Lung (tissue), 12 donors: ENCODE data around the gene DNAJC30. TPM values are rescaled to one million over a fixed set of nuclear protein-coding genes. Genes with fewer than 3 reads are reported as not detected.

Experiments
- ATAC-seq: fragments of 200-7000 bp; cut with Tn5 transposase; one replicate; pipeline ENCODE4 v1.9.1; 2020; ENCODE audit warnings: moderate number of reproducible peaks; ENCODE audit not compliant: insufficient read depth, low FRiP score
- DNase-seq, 3 donors: peaks; one replicate each; pipeline ENCODE4 v3.0.0-alpha.2; 2013 to 2017
- H3K27ac ChIP-seq, 2 donors: one replicate each; pipeline ENCODE4 v1.5.1; 2013; ENCODE audit warnings: mild to moderate bottlenecking in 2 of 2, moderate library complexity in 2 of 2, control low read depth in 1 of 2, inconsistent platforms in 1 of 2, low read depth in 1 of 2, low read length in 1 of 2
- H3K27me3 ChIP-seq, 3 donors: one replicate each; pipeline ENCODE4 v1.5.1; 2013; ENCODE audit warnings: low read length in 2 of 3; ENCODE audit not compliant: control insufficient read depth in 3 of 3, insufficient read depth in 3 of 3
- H3K36me3 ChIP-seq, 4 donors: one replicate each; pipeline ENCODE4 v1.5.1; 2013; ENCODE audit warnings: low read length in 4 of 4, mild to moderate bottlenecking in 1 of 4, moderate library complexity in 1 of 4; ENCODE audit not compliant: control insufficient read depth in 4 of 4, insufficient read depth in 4 of 4
- H3K4me1 ChIP-seq, 5 donors: one replicate each; pipeline ENCODE4 v1.5.1; 2013; ENCODE audit warnings: low read length in 5 of 5, mild to moderate bottlenecking in 2 of 5, moderate library complexity in 1 of 5; ENCODE audit not compliant: control insufficient read depth in 5 of 5, insufficient read depth in 5 of 5
- H3K4me3 ChIP-seq: one replicate; pipeline ENCODE4 v1.5.1; 2013; ENCODE audit warnings: mild to moderate bottlenecking, control low read depth, moderate library complexity
- H3K9ac ChIP-seq, 2 donors: one replicate each; pipeline ENCODE4 v1.5.1; 2013; ENCODE audit warnings: low read length in 2 of 2, control low read depth in 1 of 2; ENCODE audit not compliant: insufficient read depth in 1 of 2
- H3K9me3 ChIP-seq, 4 donors: one replicate each; pipeline ENCODE4 v1.5.1; 2013; ENCODE audit warnings: low read length in 3 of 4, mild to moderate bottlenecking in 1 of 4, moderate library complexity in 1 of 4; ENCODE audit not compliant: control insufficient read depth in 4 of 4, insufficient read depth in 3 of 4
- WGBS, 2 donors: extraction: QIAGEN DNeasy Blood & Tissue Kit; methylation state at CpG; one replicate each; pipeline ENCODE4 v1.1.7; 2013; 5-methylcytosine and 5-hydroxymethylcytosine counted together
- polyA plus RNA-seq, 2 donors: library from polyadenylated mRNA; stranded (reverse); fragments of 200-250 nt; gene quantifications; one replicate each; pipeline ENCODE4 v1.2.1, GENCODE V29; 2013
- total RNA-seq, 2 donors: library from RNA; depleted of rRNA in 1 of 2; stranded (reverse); fragments of >200 nt in 1 of 2; gene quantifications; one replicate each; pipeline ENCODE4 v1.2.1, GENCODE V29; 2014 to 2021
- TF ChIP-seq, protein P1 (sequence below): IDR thresholded peaks from 2 replicates; pipeline ENCODE4 v1.5.1; 2012; ENCODE audit warnings: mild to moderate bottlenecking; ENCODE audit errors: control extremely low read depth, extremely low read depth
- donor health status: control.
- donor health status: control.
- donor health status: Bipolar disorder and iron deficiency.
- donor health status: healthy.
- donor health status: DM: yes; HTN: yes; CAD: no.

The DNAJC30 gene
- total and polyA plus RNA-seq, 4 donors: 5.3 to 14.4 (median 9.1) TPM

DNA sequence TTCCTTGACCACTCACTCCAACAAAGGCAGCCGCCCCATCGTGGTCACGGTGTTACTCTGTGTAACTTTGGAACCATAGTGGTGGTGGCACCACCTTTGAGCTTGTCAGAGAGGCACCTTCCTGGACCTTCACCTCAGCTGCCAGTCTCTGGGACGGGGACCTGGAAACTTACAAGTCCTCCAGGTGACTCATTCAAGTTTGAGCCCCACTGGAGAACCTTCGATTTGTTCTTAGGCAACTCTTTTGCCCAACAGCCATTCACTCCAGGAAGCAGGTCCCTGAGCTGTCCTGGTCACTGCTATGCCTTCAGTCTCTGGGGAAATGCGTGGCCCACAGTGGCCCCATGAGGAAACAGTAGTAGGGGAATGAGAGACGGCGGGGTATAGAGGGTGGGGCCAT lies 19.0 kb upstream of the DNAJC30 start:
- Histone ChIP-seq H3K27ac (no peak overlapping the region), H3K4me1 (peaks cover 0 to 11% (median 0%) of the 10 kb centered on the region in 5 donors), H3K9me3 (no peaks in the 10 kb centered on the region), H3K4me3 (no peak overlapping the region), H3K27me3 (no peaks in the 10 kb centered on the region), H3K9ac (no peak overlapping the region), H3K36me3 (peaks cover 0 to 26% (median 6%) of the 10 kb centered on the region in 4 donors)
- ATAC-seq (no peak), DNase-seq (no peak)
- WGBS, 2 donors: 72 to 75% methylated on average over 8 of the region's 8 CpGs
- TF ChIP-seq, protein P1, sequence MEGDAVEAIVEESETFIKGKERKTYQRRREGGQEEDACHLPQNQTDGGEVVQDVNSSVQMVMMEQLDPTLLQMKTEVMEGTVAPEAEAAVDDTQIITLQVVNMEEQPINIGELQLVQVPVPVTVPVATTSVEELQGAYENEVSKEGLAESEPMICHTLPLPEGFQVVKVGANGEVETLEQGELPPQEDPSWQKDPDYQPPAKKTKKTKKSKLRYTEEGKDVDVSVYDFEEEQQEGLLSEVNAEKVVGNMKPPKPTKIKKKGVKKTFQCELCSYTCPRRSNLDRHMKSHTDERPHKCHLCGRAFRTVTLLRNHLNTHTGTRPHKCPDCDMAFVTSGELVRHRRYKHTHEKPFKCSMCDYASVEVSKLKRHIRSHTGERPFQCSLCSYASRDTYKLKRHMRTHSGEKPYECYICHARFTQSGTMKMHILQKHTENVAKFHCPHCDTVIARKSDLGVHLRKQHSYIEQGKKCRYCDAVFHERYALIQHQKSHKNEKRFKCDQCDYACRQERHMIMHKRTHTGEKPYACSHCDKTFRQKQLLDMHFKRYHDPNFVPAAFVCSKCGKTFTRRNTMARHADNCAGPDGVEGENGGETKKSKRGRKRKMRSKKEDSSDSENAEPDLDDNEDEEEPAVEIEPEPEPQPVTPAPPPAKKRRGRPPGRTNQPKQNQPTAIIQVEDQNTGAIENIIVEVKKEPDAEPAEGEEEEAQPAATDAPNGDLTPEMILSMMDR: no peak

DNA sequence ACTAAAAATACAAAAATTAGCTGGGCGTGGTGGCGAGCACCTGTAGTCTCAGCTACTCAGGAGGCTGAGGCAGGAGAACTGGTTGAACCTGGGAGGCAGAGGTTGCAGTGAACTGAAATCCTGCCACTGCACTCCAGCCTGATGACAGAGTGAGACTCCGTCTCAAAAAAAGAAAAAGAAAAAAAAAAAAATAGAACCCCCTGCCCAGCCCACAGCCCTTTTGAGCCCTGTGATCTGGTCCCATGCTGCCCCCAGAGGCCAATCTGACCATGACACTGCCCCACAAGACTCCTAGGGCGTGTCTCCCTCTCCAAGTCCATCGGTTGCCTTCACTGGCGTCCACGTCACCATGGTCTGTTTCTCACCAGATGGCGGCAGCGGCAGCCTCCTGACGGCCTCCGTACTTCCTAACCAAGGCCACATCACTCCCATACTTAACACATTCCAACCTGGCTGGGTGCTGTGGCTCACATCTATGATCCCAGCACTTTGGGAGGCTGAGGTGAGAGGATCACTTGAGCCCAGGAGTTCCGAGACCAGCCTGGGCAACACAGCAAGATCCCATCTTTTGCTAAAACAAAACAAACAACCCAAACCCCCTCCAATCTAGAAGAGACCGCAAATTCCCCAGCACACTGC lies 18.2 kb upstream of the DNAJC30 start:
- 70 to 79% methylated on average over 13 of the region's 13 CpGs for WGBS, 2 donors
- Histone ChIP-seq H3K9me3 (no peaks in the 10 kb centered on the region), H3K4me1 (peaks cover 0 to 11% (median 0%) of the 10 kb centered on the region in 5 donors), H3K27ac (no peak overlapping the region), H3K27me3 (no peaks in the 10 kb centered on the region), H3K9ac (no peak overlapping the region), H3K36me3 (peaks cover 0 to 32% (median 9%) of the 10 kb centered on the region in 4 donors), H3K4me3 (no peak overlapping the region)
- peak in 1 of 3 donors; percentile 32 for DNase-seq
- TF ChIP-seq, protein P1: no peak
- no peak for ATAC-seq

DNA sequence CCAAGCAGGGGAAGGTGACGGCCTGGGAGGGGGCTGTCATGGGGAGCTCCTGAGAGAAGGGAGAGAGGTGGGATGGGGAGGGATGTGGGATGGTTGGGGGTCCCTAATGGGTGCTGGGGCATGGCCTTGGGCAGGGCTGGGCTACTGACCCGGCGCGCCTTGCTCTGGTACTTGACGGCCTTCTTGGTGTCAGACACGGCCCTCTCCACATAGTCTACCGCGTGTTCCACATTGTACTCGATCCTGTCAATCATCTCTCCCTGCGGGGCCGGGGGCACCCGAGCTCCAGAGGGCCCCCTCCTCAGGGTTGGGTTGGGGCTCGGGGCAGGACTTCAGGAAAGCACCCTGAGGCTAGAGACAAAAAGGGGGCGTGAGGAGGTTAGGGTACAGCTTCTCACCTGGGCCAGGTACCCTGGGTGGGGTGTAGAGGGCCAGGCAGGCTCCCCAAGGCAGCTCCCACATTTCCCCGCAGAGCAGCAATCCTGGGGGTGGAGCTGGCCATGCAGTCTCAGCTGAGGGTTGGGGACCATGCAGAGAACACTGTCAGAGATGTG lies 17.4 kb upstream of the DNAJC30 start:
- H3K27me3 ChIP-seq: no peaks in the 10 kb centered on the region
- ATAC-seq (no peak), DNase-seq (no peak)
- no peak overlapping the region for H3K27ac ChIP-seq
- no peak overlapping the region for H3K4me3 ChIP-seq
- peaks cover 0 to 32% (median 11%) of the 10 kb centered on the region in 4 donors for H3K36me3 ChIP-seq
- no peaks in the 10 kb centered on the region for H3K9me3 ChIP-seq
- peaks cover 0 to 11% (median 0%) of the 10 kb centered on the region in 5 donors for H3K4me1 ChIP-seq
- WGBS, 2 donors: 81 to 83% methylated on average over 15 of the region's 15 CpGs
- no peak overlapping the region for H3K9ac ChIP-seq
- TF ChIP-seq, protein P1: no peak

DNA sequence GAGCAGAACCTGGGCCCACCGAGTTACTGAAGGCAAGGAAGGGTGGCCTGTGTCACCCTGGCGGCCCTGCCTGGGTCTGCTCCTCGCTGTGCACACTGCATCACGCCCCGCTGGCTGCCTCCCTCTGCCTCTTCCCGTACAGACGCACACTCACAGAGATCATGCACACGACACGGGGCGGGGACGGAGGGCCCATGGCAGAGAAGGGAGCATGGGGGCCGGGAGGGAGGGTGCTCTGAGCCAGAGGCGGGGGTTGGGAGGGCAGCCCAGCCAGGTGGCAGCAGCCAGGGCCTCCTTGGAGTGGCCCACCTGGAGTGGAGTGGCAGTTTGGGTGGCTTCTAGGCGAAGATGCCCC lies 16.8 kb upstream of the DNAJC30 start:
- DNase-seq (no peak), ATAC-seq (no peak)
- H3K36me3 ChIP-seq: peaks cover 0 to 34% (median 11%) of the 10 kb centered on the region in 4 donors
- H3K9me3 ChIP-seq: no peaks in the 10 kb centered on the region
- WGBS, 2 donors: 90 to 92% methylated on average over 14 of the region's 14 CpGs
- H3K4me1 ChIP-seq: peaks cover 0 to 11% (median 0%) of the 10 kb centered on the region in 5 donors
- H3K9ac ChIP-seq: no peak overlapping the region
- TF ChIP-seq, protein P1: no peak
- no peak overlapping the region for H3K4me3 ChIP-seq
- H3K27ac ChIP-seq: no peak overlapping the region
- H3K27me3 ChIP-seq: no peaks in the 10 kb centered on the region
